Loucy (cell line): Measurements from ENCODE around the gene LRRN2.
"Not testable (repeated sequence)": the region's sequence is repeated elsewhere in the genome, so short reads cannot be mapped to it uniquely, and the experiment has no call there.

Experiments used
- H2AFZ ChIP-seq: fragments of 200-600 bp; sonication (generic); 2 replicates; pipeline ENCODE4 v1.6.0; 2016; ENCODE audit warnings: antibody characterized with exemption, mild to moderate bottlenecking, low read length, moderate library complexity
- H3F3A ChIP-seq: fragments of 200-600 bp; 2 replicates; pipeline ENCODE4 v1.6.0; 2016; ENCODE audit warnings: antibody characterized with exemption, low read depth, mild to moderate bottlenecking
- H3K27me3 ChIP-seq: fragments of 200-600 bp; sonication (generic); 2 replicates; pipeline ENCODE4 v1.6.1; 2014; ENCODE audit warnings: low read length, mild to moderate bottlenecking; ENCODE audit not compliant: insufficient read depth, poor library complexity, severe bottlenecking
- H3K36me3 ChIP-seq: fragments of 200-600 bp; sonication (generic); 2 replicates; pipeline ENCODE4 v1.6.1; 2016; ENCODE audit warnings: low read length; ENCODE audit not compliant: insufficient read depth
- H3K4me1 ChIP-seq: fragments of 200-600 bp; sonication (generic); 2 replicates; pipeline ENCODE4 v1.5.1; 2014; ENCODE audit warnings: low read length, mild to moderate bottlenecking; ENCODE audit not compliant: insufficient read depth, poor library complexity, severe bottlenecking
- H3K4me2 ChIP-seq: fragments of 200-600 bp; sonication (generic); 2 replicates; pipeline ENCODE4 v1.6.0; 2014; ENCODE audit warnings: antibody characterized with exemption, low read length, low read depth, mild to moderate bottlenecking; ENCODE audit not compliant: poor library complexity, severe bottlenecking
- H3K4me3 ChIP-seq: fragments of 200-600 bp; sonication (generic); 2 replicates; pipeline ENCODE4 v1.5.1; 2014; ENCODE audit warnings: low read length, mild to moderate bottlenecking, mixed read lengths; ENCODE audit not compliant: poor library complexity, severe bottlenecking
- H3K79me2 ChIP-seq: fragments of 200-600 bp; sonication (generic); 2 replicates; pipeline ENCODE4 v1.6.1; 2014; ENCODE audit warnings: low read length; ENCODE audit not compliant: insufficient read depth
- H3K9ac ChIP-seq: fragments of 200-600 bp; sonication (generic); 2 replicates; pipeline ENCODE4 v1.6.0; 2014; ENCODE audit warnings: mild to moderate bottlenecking, low read depth, low read length, moderate library complexity; ENCODE audit not compliant: poor library complexity, severe bottlenecking
- H3K9me2 ChIP-seq: fragments of 200-600 bp; sonication (generic); replicated peaks from 2 replicates; pipeline ENCODE4 v1.6.1; 2016; ENCODE audit warnings: low read depth, low read length, mixed read lengths
- H3K9me3 ChIP-seq: fragments of 200-600 bp; sonication (generic); 2 replicates; pipeline ENCODE4 v1.6.1; 2014; ENCODE audit warnings: mild to moderate bottlenecking, antibody characterized with exemption, low read length, low read depth; ENCODE audit not compliant: insufficient read depth
- H4K20me1 ChIP-seq: fragments of 200-600 bp; sonication (generic); 2 replicates; pipeline ENCODE4 v1.6.0; 2014; ENCODE audit warnings: antibody characterized with exemption, low read length, mild to moderate bottlenecking; ENCODE audit not compliant: insufficient read depth, poor library complexity, severe bottlenecking
- CTCF ChIP-seq: fragments of 200-600 bp; sonication (generic); conservative IDR thresholded peaks from 2 replicates; pipeline ENCODE4 v1.5.1; 2014; ENCODE audit warnings: mild to moderate bottlenecking, antibody characterized with exemption, low read length
- EZH2phosphoT487 ChIP-seq: fragments of 200-600 bp; IDR thresholded peaks from 2 replicates; pipeline ENCODE4 v1.6.1; 2018; ENCODE audit warnings: antibody characterized with exemption, mild to moderate bottlenecking, moderate library complexity, borderline replicate concordance

The LRRN2 gene

GRCh38 chr1:204728045-204728444, 42.5 kb upstream of the LRRN2 start:
- Histone ChIP-seq H3F3A (no peaks in the 10 kb centered on the region), H3K4me1 (no peaks in the 10 kb centered on the region), H3K9ac (no peak overlapping the region), H3K27me3 (no peaks in the 10 kb centered on the region), H3K4me2 (no peak overlapping the region), H2AFZ (no peak overlapping the region), H3K9me2 (no peaks in the 10 kb centered on the region), H3K79me2 (no peaks in the 10 kb centered on the region), H4K20me1 (no peaks in the 10 kb centered on the region), H3K4me3 (no peak overlapping the region), H3K9me3 (no peaks in the 10 kb centered on the region), H3K36me3 (no peaks in the 10 kb centered on the region)
- TF ChIP-seq EZH2phosphoT487 (no peak), CTCF (no peak)

GRCh38 chr1:204727438-204727837, 41.9 kb upstream of the LRRN2 start:
- not testable (repeated sequence) for H3K36me3 ChIP-seq, H3K9me2 ChIP-seq, H4K20me1 ChIP-seq, H3K9me3 ChIP-seq, H3K79me2 ChIP-seq, H3K4me3 ChIP-seq, H3K4me2 ChIP-seq, H3K27me3 ChIP-seq, H3K9ac ChIP-seq, H2AFZ ChIP-seq, H3F3A ChIP-seq, H3K4me1 ChIP-seq

- H3K9me2 ChIP-seq = no peaks in the 10 kb centered on the region
- no peak overlapping the region for H2AFZ ChIP-seq
- no peaks in the 10 kb centered on the region for H3K27me3 ChIP-seq
- no peak overlapping the region for H3K4me2 ChIP-seq
- H3K4me3 ChIP-seq = no peak overlapping the region
- no peaks in the 10 kb centered on the region for H3F3A ChIP-seq
- no peaks in the 10 kb centered on the region for H3K4me1 ChIP-seq
- no peaks in the 10 kb centered on the region for H4K20me1 ChIP-seq
- H3K79me2 ChIP-seq = no peaks in the 10 kb centered on the region
- H3K9me3 ChIP-seq = no peaks in the 10 kb centered on the region
- TF ChIP-seq EZH2phosphoT487 = no peak
- no peak for TF ChIP-seq CTCF
- H3K36me3 ChIP-seq = no peaks in the 10 kb centered on the region
- H3K9ac ChIP-seq = no peak overlapping the region
Measured at GRCh38 chr1:204726478-204726877, 40.9 kb upstream of the LRRN2 start.

- Histone ChIP-seq H4K20me1 (no peaks in the 10 kb centered on the region), H3K4me3 (no peak overlapping the region), H3K27me3 (no peaks in the 10 kb centered on the region), H3K9me2 (no peaks in the 10 kb centered on the region), H3K36me3 (no peaks in the 10 kb centered on the region), H3K79me2 (no peaks in the 10 kb centered on the region), H3F3A (no peaks in the 10 kb centered on the region), H3K9me3 (no peaks in the 10 kb centered on the region), H3K9ac (no peak overlapping the region), H2AFZ (no peak overlapping the region), H3K4me1 (no peaks in the 10 kb centered on the region), H3K4me2 (no peak overlapping the region)
- TF ChIP-seq EZH2phosphoT487 (no peak), CTCF (no peak)
Measured at GRCh38 chr1:204725821-204726448, 40.4 kb upstream of the LRRN2 start.
